Ishikawa (cell line): ENCODE measurements around the gene TSEN15.

Experiments
- CEBPB ChIP-seq: IDR thresholded peaks from 2 replicates; pipeline ENCODE4 v1.6.1; 2012
- TEAD4 ChIP-seq: IDR thresholded peaks from 2 replicates; pipeline ENCODE4 v1.6.1; 2012
- YY1 ChIP-seq: IDR thresholded peaks from 2 replicates; pipeline ENCODE4 v1.6.1; 2012; ENCODE audit warnings: low read depth
- TF ChIP-seq, protein P1 (sequence below): IDR thresholded peaks from 2 replicates; pipeline ENCODE4 v1.6.1; 2012

DNA sequence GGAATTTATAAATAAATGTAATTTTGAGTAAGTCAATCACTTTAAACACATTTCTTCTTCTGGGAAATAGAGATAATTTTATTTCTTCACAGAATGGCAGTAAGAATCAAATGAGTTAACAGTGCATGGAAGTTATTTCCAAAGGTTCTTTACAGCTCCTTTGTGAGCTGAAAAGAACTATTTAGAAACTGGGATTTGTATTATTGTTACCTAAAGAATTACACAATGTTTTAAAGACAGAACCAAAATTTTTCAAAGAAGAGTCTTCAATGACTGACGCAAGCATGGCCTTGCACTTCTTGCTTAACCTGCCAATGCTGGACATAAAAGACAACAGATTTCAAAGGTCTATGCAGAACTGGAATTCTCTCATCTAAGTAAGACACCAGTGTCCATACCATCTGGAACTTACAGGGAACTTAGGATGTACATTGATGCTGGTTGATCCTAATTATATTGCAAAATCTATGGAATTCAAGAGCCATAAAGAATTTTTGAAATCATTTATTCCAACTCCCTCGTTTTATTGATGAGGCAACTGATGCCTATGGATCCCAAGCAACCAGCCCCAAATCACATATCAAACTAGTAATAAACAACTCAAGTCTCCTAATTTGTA lies 16.7 kb upstream of the TSEN15 start:
- TF ChIP-seq, protein P1, sequence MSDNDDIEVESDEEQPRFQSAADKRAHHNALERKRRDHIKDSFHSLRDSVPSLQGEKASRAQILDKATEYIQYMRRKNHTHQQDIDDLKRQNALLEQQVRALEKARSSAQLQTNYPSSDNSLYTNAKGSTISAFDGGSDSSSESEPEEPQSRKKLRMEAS = no peak
- no peak for TF ChIP-seq CEBPB
- TF ChIP-seq TEAD4 = no peak
- no peak for TF ChIP-seq YY1
